Activated CD4-positive, alpha-beta T cell treated with anti-CD3 and anti-CD28 coated beads for 24 hours (primary cell): ENCODE measurements around the gene CD300LD.
A peak's percentile ranks its signal among the peaks of the same experiment; 100 is the strongest.
"Not testable (repeated sequence)": the region's sequence is repeated elsewhere in the genome, so short reads cannot be mapped to it uniquely, and the experiment has no call there.

Experiments
- DNase-seq, 2 donors: peaks; one replicate each; pipeline ENCODE4 v3.0.0-alpha.2; 2020; ENCODE audit warnings: low read depth in 2 of 2

CD300LD gene

GRCh38 chr17:74606050-74606449, 14.0 kb upstream of the CD300LD start:
- no peak for DNase-seq

- DNase-seq = no peak
Measured at GRCh38 chr17:74605361-74605760, 13.3 kb upstream of the CD300LD start.

GRCh38 chr17:74604761-74605160, 12.7 kb upstream of the CD300LD start:
- DNase-seq = no peak

GRCh38 chr17:74604200-74604599, 12.1 kb upstream of the CD300LD start:
- no peak for DNase-seq

GRCh38 chr17:74603746-74604145, 11.7 kb upstream of the CD300LD start:
- DNase-seq = no peak

GRCh38 chr17:74603037-74603635, 11.1 kb upstream of the CD300LD start:
- DNase-seq = no peak

- DNase-seq = peak in 1 of 2 donors; percentile 12
Measured at GRCh38 chr17:74601944-74602572, 10.0 kb upstream of the CD300LD start.

GRCh38 chr17:74599448-74599939, 7.4 kb upstream of the CD300LD start:
- no peak for DNase-seq

GRCh38 chr17:74599023-74599399, 6.9 kb upstream of the CD300LD start:
- DNase-seq = no peak

- DNase-seq = no peak
Measured at GRCh38 chr17:74598346-74599022, 6.4 kb upstream of the CD300LD start.

GRCh38 chr17:74597069-74597790, 5.1 kb upstream of the CD300LD start:
- DNase-seq = no peak

- no peak for DNase-seq
Measured at GRCh38 chr17:74595037-74595750, 3.1 kb upstream of the CD300LD start.

GRCh38 chr17:74591503-74591902, 580 bp downstream of the CD300LD start:
- DNase-seq = no peak

GRCh38 chr17:74585711-74586110, 6.4 kb downstream of the CD300LD start:
- DNase-seq = no peak

- DNase-seq = no peak
Measured at GRCh38 chr17:74584292-74585060, 7.6 kb downstream of the CD300LD start.

GRCh38 chr17:74582633-74583032, 9.4 kb downstream of the CD300LD start:
- no peak for DNase-seq

- DNase-seq = no peak
Measured at GRCh38 chr17:74579900-74580299, 12.2 kb downstream of the CD300LD start.

- no peak for DNase-seq
Measured at GRCh38 chr17:74578979-74579378, 13.1 kb downstream of the CD300LD start.

- no peak for DNase-seq
Measured at GRCh38 chr17:74574489-74575142, 17.5 kb downstream of the CD300LD start.

- DNase-seq = not testable (repeated sequence)
Measured at GRCh38 chr17:74573635-74574034, 18.4 kb downstream of the CD300LD start.
